Measurements from ENCODE around the gene LSAMP. TPM values are rescaled to one million over a fixed set of nuclear protein-coding genes. Genes with fewer than 3 reads are reported as not detected.

The LSAMP gene
- total RNA-seq, 1 donor from 2014 or later, result 30.1 TPM

DNA sequence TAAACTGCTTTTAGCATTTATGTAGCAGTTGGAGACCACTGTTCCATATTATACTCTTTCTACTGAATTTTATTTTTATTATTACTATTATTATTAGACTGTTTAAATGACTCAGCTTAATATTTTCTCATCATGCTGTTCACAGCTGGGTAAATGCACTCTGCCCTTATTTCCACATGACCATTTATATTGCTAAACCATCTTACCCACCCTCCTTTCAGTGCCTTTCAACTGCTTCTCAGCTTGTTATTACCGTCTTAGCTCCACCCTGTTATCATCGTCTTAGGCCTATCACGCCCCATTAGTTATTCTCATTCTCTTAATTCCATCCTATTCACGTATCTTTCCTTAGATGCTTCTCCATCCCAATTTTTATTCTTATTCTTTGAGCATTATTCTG lies 609.3 kb downstream of the LSAMP start:
- peaks cover 5% of the 10 kb centered on the region for H3K27me3 Mint-ChIP-seq (ENCODE audit: low read depth)
- H3K27ac Mint-ChIP-seq, result no peak overlapping the region
- no peaks in the 10 kb centered on the region for H3K9me3 Mint-ChIP-seq
- H3K4me1 Mint-ChIP-seq, result peaks cover 4% of the 10 kb centered on the region
- no peak overlapping the region for H3K4me3 Mint-ChIP-seq
- DNase-seq (ENCODE audit: low spot score in 2 of 2, unreplicated experiment in 2 of 2), result no peak
- TF ChIP-seq, protein P1, sequence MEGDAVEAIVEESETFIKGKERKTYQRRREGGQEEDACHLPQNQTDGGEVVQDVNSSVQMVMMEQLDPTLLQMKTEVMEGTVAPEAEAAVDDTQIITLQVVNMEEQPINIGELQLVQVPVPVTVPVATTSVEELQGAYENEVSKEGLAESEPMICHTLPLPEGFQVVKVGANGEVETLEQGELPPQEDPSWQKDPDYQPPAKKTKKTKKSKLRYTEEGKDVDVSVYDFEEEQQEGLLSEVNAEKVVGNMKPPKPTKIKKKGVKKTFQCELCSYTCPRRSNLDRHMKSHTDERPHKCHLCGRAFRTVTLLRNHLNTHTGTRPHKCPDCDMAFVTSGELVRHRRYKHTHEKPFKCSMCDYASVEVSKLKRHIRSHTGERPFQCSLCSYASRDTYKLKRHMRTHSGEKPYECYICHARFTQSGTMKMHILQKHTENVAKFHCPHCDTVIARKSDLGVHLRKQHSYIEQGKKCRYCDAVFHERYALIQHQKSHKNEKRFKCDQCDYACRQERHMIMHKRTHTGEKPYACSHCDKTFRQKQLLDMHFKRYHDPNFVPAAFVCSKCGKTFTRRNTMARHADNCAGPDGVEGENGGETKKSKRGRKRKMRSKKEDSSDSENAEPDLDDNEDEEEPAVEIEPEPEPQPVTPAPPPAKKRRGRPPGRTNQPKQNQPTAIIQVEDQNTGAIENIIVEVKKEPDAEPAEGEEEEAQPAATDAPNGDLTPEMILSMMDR (IDR thresholded peaks at IDR 0.05; ENCODE audit: unreplicated experiment), result no peak
- H3K36me3 Mint-ChIP-seq, result no peaks in the 10 kb centered on the region

DNA sequence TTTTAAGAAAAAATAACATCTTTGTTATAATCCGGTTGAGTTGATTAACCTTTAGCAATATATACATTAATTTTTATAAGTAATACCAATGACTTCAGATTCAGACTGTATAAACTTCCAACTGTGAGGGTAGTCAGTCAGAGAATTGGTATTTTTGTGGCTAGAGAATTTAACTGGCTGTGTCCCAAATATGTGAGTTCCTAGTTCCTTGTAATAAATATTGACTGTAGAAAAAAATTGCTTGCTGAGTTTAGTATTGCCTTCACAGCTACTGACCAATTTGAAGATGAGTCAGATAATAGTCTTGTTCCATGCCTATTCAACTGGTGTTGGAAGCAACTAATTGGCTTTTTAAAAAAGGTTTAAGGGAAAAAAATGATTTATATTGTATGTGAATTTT lies 611.2 kb downstream of the LSAMP start:
- Mint-ChIP-seq H3K9me3 (no peaks in the 10 kb centered on the region), H3K4me3 (no peak overlapping the region), H3K36me3 (no peaks in the 10 kb centered on the region), H3K4me1 (peaks cover 4% of the 10 kb centered on the region), H3K27me3 (ENCODE audit: low read depth) (no peaks in the 10 kb centered on the region), H3K27ac (no peak overlapping the region)
- TF ChIP-seq, protein P1 (IDR thresholded peaks at IDR 0.05; ENCODE audit: unreplicated experiment), result no peak
- no peak for DNase-seq (ENCODE audit: low spot score in 2 of 2, unreplicated experiment in 2 of 2)

DNA sequence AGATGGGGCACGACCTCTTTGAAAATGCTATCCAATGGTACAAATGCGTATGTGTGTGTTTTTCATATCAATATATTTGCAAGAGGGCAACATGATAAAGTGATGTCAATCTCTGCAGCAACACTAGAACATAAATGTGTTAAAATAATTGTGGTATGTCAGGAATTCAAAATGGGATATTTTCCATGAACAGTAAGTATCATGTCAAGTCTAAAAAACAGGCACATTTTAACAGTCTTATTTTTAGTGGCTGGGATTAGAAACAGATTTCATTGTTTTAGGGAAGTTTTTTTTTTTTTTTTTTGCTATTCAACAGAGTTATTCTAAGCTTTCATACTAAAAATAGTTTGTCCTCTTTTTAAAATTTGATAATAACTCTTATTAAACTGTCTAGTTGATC lies 612.2 kb downstream of the LSAMP start:
- Mint-ChIP-seq H3K4me3 (no peak overlapping the region), H3K27ac (no peak overlapping the region), H3K36me3 (no peaks in the 10 kb centered on the region), H3K9me3 (no peaks in the 10 kb centered on the region), H3K4me1 (peaks cover 4% of the 10 kb centered on the region), H3K27me3 (ENCODE audit: low read depth) (no peaks in the 10 kb centered on the region)
- TF ChIP-seq, protein P1 (IDR thresholded peaks at IDR 0.05; ENCODE audit: unreplicated experiment), result no peak
- no peak for DNase-seq (ENCODE audit: low spot score in 2 of 2, unreplicated experiment in 2 of 2)

DNA sequence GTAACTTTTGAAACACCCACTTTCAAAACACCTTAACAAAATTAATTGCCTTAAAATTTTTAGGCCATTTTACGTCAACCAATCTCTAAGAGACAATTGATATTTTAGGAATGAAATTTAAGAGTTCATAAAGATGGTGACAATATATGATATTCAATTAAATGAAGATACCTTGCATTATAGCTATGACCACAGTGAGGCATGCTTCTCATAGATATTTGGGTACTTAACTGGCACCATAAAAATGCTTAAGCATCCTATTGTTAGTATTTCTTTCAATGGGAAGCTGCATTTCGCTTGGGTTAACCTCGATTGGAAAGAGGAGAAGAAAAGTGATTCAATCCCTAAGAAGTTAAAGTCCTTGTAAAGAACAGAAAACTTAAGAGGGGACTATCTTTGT lies 613.0 kb downstream of the LSAMP start:
- Mint-ChIP-seq H3K4me3 (no peak overlapping the region), H3K36me3 (no peaks in the 10 kb centered on the region), H3K27ac (no peak overlapping the region), H3K27me3 (ENCODE audit: low read depth) (no peaks in the 10 kb centered on the region), H3K4me1 (peaks cover 4% of the 10 kb centered on the region), H3K9me3 (no peaks in the 10 kb centered on the region)
- no peak for DNase-seq (ENCODE audit: low spot score in 2 of 2, unreplicated experiment in 2 of 2)
- TF ChIP-seq, protein P1 (IDR thresholded peaks at IDR 0.05; ENCODE audit: unreplicated experiment), result no peak

DNA sequence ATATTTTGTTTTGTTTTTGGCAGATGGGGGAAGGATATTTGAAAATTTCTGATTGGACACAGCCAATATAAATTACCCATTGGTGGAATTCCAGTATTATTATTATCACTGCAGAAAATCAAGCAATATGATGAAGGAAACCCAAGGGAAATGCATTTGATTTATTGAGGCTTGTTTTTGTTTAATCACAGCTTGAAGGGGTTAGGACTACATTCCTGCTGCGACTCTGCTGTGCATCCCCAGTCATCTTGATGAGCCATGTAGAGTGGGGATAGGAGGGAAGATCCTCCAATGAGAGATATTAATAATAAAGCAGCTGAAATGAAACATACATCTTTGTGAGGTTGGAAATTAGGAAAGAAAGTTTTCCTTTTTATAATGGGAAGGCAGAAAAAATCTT lies 613.4 kb downstream of the LSAMP start:
- Mint-ChIP-seq H3K27ac (no peak overlapping the region), H3K4me3 (no peak overlapping the region), H3K27me3 (ENCODE audit: low read depth) (no peaks in the 10 kb centered on the region), H3K36me3 (no peaks in the 10 kb centered on the region), H3K9me3 (no peaks in the 10 kb centered on the region), H3K4me1 (peaks cover 4% of the 10 kb centered on the region)
- no peak for DNase-seq (ENCODE audit: low spot score in 2 of 2, unreplicated experiment in 2 of 2)
- TF ChIP-seq, protein P1 (IDR thresholded peaks at IDR 0.05; ENCODE audit: unreplicated experiment), result no peak

DNA sequence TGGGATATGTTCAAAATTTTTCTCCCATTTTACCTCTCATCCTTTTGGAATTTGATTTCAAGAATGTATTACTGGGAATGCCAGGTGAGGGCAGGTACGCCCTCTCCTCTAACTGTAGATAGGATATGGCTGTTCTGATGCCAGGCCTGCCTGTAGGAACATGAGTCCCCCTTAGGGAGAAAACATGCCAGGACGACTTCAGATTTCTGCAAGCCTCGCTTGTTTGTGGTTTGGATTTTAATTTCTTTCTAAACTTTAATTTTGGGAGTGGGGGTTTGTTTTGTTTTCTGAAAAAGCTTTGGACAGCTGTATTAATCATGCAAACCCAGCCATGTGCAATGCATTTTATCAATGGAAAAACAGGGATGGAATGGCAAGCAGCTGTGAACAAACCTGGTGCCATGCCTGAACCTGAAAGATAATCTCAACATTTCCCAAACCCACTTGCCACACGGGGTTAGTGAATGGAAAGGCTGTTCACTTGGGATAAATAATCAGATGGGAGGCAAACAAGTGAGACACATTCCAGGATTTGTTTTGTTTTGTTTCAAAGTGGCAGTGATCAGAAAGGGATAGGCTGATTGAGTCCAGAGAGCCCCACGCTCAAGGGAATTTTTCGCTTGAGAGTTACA lies 614.4 kb downstream of the LSAMP start:
- DNase-seq (ENCODE audit: low spot score in 2 of 2, unreplicated experiment in 2 of 2), result no peak
- Mint-ChIP-seq H3K4me1 (peaks cover 4% of the 10 kb centered on the region), H3K4me3 (no peak overlapping the region), H3K27ac (no peak overlapping the region), H3K9me3 (no peaks in the 10 kb centered on the region), H3K27me3 (ENCODE audit: low read depth) (no peaks in the 10 kb centered on the region), H3K36me3 (no peaks in the 10 kb centered on the region)
- TF ChIP-seq, protein P1 (IDR thresholded peaks at IDR 0.05; ENCODE audit: unreplicated experiment), result no peak
